Uterus (tissue), 4 donors: ENCODE data around the gene MEP1A. TPM values are rescaled to one million over a fixed set of nuclear protein-coding genes. Genes with fewer than 3 reads are reported as not detected.
"Not testable (repeated sequence)": the region's sequence is repeated elsewhere in the genome, so short reads cannot be mapped to it uniquely, and the experiment has no call there.

Source experiments
- DNase-seq, 2 donors: peaks; one replicate each; pipeline ENCODE4 v3.0.0-alpha.2; 2019 to 2020
- H3K27ac ChIP-seq, 2 donors: fragments of 200-600 bp; sonication (generic); 1 replicate in 1 of 2; 2 replicates in 1 of 2; pipeline ENCODE4 v1.5.1; 2016 to 2018
- H3K27me3 ChIP-seq, 2 donors: fragments of 200-600 bp; sonication (generic); one replicate each; pipeline ENCODE4 v1.5.1; 2018 to 2019; ENCODE audit warnings: control low read depth in 1 of 2
- H3K36me3 ChIP-seq, 2 donors: fragments of 200-600 bp; sonication (generic); one replicate each; pipeline ENCODE4 v1.5.1; 2019; ENCODE audit warnings: control low read depth in 1 of 2
- H3K4me1 ChIP-seq, 2 donors: fragments of 200-600 bp; sonication (generic); one replicate each; pipeline ENCODE4 v1.5.1; 2018 to 2019; ENCODE audit warnings: control low read depth in 1 of 2
- H3K4me3 ChIP-seq, 2 donors: fragments of 200-600 bp; sonication (generic); 1 replicate in 1 of 2; 2 replicates in 1 of 2; pipeline ENCODE4 v1.5.1; 2018 to 2019; ENCODE audit warnings: mild to moderate bottlenecking in 1 of 2
- H3K9me3 ChIP-seq, 2 donors: fragments of 200-600 bp; sonication (generic); one replicate each; pipeline ENCODE4 v1.5.1; 2019; ENCODE audit warnings: control low read depth in 1 of 2
- POLR2A ChIP-seq, 2 donors: fragments of 450-650 bp; IDR thresholded peaks; one replicate each; pipeline ENCODE4 v1.6.1; 2016; ENCODE audit warnings: antibody characterized with exemption in 2 of 2, mild to moderate bottlenecking in 1 of 2, moderate library complexity in 1 of 2
- intact Hi-C: fragments of 100-400 bp; cut with DNase I; formaldehyde crosslinking; loops from one replicate; pipeline ENCODE4 v1.15.1; 2023; ENCODE audit warnings: low total_unique reads
- total RNA-seq, 4 donors: library from RNA; depleted of rRNA in 3 of 4; stranded (reverse); fragments of >200 nt in 3 of 4; gene quantifications; one replicate each; pipeline versions ENCODE4 v1.1.0 to v1.2.4, GENCODE V29; 2014 to 2023
- TF ChIP-seq, protein P1 (sequence below), 4 experiments: fragments of 200-600 bp in 2 of 4; fragments of 450-650 bp in 2 of 4; sonication (generic) in 2 of 4; IDR thresholded peaks; one replicate each; pipeline ENCODE4 v1.5.1; 2016 to 2019; ENCODE audit warnings: antibody characterized with exemption in 4 of 4, mild to moderate bottlenecking in 2 of 4, moderate library complexity in 1 of 4
- donor health status: DM: yes; HTN: yes; CAD: no.

MEP1A gene, protein sequence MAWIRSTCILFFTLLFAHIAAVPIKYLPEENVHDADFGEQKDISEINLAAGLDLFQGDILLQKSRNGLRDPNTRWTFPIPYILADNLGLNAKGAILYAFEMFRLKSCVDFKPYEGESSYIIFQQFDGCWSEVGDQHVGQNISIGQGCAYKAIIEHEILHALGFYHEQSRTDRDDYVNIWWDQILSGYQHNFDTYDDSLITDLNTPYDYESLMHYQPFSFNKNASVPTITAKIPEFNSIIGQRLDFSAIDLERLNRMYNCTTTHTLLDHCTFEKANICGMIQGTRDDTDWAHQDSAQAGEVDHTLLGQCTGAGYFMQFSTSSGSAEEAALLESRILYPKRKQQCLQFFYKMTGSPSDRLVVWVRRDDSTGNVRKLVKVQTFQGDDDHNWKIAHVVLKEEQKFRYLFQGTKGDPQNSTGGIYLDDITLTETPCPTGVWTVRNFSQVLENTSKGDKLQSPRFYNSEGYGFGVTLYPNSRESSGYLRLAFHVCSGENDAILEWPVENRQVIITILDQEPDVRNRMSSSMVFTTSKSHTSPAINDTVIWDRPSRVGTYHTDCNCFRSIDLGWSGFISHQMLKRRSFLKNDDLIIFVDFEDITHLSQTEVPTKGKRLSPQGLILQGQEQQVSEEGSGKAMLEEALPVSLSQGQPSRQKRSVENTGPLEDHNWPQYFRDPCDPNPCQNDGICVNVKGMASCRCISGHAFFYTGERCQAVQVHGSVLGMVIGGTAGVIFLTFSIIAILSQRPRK
- under 1 TPM in 1 of 4 donors, not detected in 3; under 0.01 TPM for total RNA-seq

DNA sequence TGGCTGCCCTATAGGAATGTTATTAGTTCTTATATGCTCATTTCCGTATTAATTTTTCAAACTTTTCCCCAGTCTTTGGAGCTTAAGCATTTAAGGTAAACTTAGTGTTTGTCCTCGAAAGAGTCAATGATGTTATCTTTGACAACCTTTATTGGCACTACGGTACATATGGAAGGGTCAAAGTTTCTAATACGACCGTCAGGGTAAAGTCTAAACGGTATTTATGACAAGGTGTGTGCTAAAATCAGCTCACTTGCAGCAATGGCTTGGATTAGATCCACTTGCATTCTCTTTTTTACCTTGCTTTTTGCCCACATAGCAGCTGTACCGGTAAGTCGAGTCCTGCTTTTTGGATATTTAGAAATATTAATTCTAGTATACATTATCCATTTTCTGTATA, at the start of gene MEP1A:
Gene MEP1A (plus strand): TSS at position 252 of the 400 bp plus-strand sequence. CDS start 10 bp downstream, at position 262.
- no peak within 1 kb of the TSS for H3K4me3 ChIP-seq
- TF ChIP-seq, protein P1, sequence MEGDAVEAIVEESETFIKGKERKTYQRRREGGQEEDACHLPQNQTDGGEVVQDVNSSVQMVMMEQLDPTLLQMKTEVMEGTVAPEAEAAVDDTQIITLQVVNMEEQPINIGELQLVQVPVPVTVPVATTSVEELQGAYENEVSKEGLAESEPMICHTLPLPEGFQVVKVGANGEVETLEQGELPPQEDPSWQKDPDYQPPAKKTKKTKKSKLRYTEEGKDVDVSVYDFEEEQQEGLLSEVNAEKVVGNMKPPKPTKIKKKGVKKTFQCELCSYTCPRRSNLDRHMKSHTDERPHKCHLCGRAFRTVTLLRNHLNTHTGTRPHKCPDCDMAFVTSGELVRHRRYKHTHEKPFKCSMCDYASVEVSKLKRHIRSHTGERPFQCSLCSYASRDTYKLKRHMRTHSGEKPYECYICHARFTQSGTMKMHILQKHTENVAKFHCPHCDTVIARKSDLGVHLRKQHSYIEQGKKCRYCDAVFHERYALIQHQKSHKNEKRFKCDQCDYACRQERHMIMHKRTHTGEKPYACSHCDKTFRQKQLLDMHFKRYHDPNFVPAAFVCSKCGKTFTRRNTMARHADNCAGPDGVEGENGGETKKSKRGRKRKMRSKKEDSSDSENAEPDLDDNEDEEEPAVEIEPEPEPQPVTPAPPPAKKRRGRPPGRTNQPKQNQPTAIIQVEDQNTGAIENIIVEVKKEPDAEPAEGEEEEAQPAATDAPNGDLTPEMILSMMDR (IDR thresholded peaks at IDR 0.05): no peak
- no peak for TF ChIP-seq POLR2A (IDR thresholded peaks at IDR 0.05)
- no peak within 1 kb of the TSS for H3K27ac ChIP-seq
- no peaks in the 10 kb centered on the region for H3K9me3 ChIP-seq
- H3K36me3 ChIP-seq: no peaks in the 10 kb centered on the region
- no peaks in the 10 kb centered on the region for H3K4me1 ChIP-seq
- H3K27me3 ChIP-seq: no peaks in the 10 kb centered on the region
- no peak for DNase-seq
- intact Hi-C loops: no loop called here

DNA sequence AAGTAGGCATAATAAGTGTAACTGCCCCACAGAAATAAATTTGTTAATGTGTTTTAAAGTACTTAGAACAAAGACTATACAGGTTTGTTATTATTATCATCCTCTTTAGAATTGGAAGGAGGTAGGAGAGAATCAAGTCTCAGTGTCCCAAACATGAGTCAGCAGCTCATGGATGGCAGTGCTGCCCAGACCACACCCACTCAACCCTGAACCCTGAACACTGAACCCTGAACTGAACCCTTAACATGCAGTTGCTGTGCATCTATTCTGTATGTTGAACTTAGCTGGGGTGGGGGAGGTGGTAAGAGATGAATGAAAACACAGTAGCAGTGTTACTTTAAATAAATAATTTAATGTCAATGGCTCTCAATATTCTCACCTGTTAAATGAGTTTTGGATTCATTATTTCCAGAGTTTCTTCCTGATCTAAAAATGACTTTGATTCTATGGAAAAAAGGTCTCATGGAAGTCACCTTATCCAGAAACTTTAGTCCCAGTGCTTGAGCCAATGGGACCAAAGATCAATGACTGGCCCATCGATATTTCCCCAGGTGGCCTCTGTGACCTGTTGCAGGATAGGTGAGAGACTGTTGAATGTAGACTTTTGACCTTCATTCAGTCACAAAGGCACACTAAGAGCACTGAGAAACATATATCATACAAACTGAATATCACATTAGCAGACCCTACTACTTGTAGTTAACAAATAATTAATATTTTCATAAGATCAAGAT, 49.6 kb upstream of the MEP1A start:
- no peak for TF ChIP-seq POLR2A (IDR thresholded peaks at IDR 0.05)
- TF ChIP-seq, protein P1 (IDR thresholded peaks at IDR 0.05): no peak
- Histone ChIP-seq H3K4me1 (no peaks in the 10 kb centered on the region), H3K4me3 (no peak overlapping the region), H3K9me3 (no peaks in the 10 kb centered on the region), H3K36me3 (no peaks in the 10 kb centered on the region), H3K27ac (no peak overlapping the region), H3K27me3 (no peaks in the 10 kb centered on the region)
- DNase-seq: no peak
- intact Hi-C loops: no loop called here

DNA sequence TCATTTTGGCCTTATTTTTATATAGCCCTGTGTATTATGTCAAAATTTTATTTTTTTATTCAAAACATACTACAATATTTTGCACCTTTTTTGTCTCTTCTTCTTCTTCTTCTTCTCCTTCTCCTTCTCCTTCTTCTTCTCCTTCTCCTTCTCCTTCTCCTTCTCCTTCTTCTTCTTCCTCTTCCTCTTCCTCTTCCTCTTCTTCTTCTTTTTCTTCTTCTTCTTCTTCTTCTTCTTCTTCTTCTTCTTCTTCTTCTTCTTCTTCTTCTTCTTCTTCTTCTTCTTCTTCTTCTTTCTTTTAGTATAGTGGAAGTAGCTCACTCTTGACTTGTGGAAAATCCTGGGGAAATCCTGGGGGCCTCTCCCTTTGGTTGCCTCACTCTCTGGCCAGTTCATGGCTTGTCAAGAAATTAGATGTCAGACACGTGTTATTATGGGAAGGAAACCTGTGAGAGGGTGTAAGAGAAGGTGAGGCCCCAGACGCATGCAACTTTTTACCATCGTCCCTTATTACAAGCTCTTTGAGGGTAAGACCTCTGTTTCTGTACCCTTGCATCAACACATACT, 48.9 kb upstream of the MEP1A start:
- DNase-seq, intact Hi-C loops, H3K4me1 ChIP-seq: not testable (repeated sequence)

DNA sequence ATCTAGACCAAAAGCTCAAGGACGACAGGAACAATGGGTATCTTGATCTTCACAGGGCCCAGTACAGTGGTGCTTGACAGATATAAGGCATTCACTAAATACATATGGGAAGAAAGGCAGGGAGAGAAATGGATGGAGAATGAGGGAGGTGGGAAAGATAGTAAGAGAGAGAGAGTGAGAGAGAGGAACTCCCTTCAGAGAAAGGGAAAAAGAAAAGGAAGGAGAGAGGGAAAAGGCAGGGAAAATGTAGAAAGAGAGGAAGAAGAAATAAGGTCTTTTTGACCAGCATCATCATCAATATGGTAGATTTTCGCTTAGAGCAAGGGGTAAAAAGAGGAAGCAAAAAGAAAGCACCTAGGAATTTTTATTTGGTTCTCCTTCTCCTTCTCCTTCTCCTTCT, 47.2 kb upstream of the MEP1A start:
- Histone ChIP-seq H3K4me3 (no peak overlapping the region), H3K4me1 (no peaks in the 10 kb centered on the region), H3K9me3 (no peaks in the 10 kb centered on the region), H3K27ac (no peak overlapping the region), H3K27me3 (no peaks in the 10 kb centered on the region), H3K36me3 (no peaks in the 10 kb centered on the region)
- intact Hi-C loops: no loop called here
- no peak for DNase-seq
- TF ChIP-seq POLR2A (IDR thresholded peaks at IDR 0.05): no peak
- TF ChIP-seq, protein P1 (IDR thresholded peaks at IDR 0.05): no peak

More for the DNA sequence above, 48.9 kb upstream of the MEP1A start:
- not testable (repeated sequence) for H3K27me3 ChIP-seq, H3K9me3 ChIP-seq, H3K27ac ChIP-seq, H3K4me3 ChIP-seq, H3K36me3 ChIP-seq

DNA sequence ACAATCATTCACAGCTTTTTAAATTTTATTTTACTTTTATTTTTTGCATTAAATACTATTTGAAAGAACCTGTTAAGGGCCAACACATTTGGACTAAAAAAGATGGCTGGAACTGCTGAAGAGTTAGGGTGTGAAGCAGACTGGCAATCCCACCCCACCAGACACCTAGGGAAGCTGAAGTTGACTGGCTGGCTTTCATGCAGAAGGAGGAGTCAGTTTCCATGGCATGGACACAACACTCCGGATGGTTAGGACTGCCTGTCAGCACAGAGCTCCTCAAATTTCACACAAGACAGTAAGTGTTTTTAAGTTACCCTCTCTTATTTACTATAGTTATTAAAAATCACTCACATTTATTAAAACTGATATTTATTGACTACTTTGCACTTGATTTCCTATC, 46.5 kb upstream of the MEP1A start, which contains the start of gene ANKRD66:
Gene ANKRD66 (plus strand): TSS at position 238 of the 400 bp plus-strand sequence. CDS start 5,016 bp downstream, outside the sequence.
- H3K27me3 ChIP-seq: no peaks in the 10 kb centered on the region
- no peak within 1 kb of the TSS for H3K4me3 ChIP-seq
- no peak for DNase-seq
- no peaks in the 10 kb centered on the region for H3K36me3 ChIP-seq
- no peak within 1 kb of the TSS for H3K27ac ChIP-seq
- H3K4me1 ChIP-seq: no peaks in the 10 kb centered on the region
- no peaks in the 10 kb centered on the region for H3K9me3 ChIP-seq
- TF ChIP-seq POLR2A (IDR thresholded peaks at IDR 0.05): no peak
- TF ChIP-seq, protein P1 (IDR thresholded peaks at IDR 0.05): no peak
- intact Hi-C loops: no loop called here
